Common myeloid progenitor, CD34-positive (primary cell): ENCODE results near the gene LMF2.

ENCODE experiments used
- CTCF ChIA-PET: fragments of 350-600 bp; sonication (Branson Sonifier 250); formaldehyde crosslinking; loops from one replicate; lab custom pipeline; 2021; ENCODE audit warnings: antibody characterized with exemption; lab: Charles Lee
- POLR2A ChIA-PET: fragments of 350-600 bp; sonication (Branson Sonifier 250); formaldehyde crosslinking; loops from one replicate; lab custom pipeline; 2021; ENCODE audit warnings: antibody characterized with exemption; lab: Charles Lee
- DNase-seq, 3 donors: peaks; one replicate each; pipeline versions ENCODE4 v3.0.0 to v3.0.0-alpha.2; 2013
- H3K27ac ChIP-seq, 2 experiments: 1 replicate in 1 of 2; 2 replicates in 1 of 2; pipeline ENCODE4 v1.7.0; 2013; ENCODE audit warnings: inconsistent platforms in 2 of 2, low read length in 2 of 2, mild to moderate bottlenecking in 2 of 2, low read depth in 1 of 2, moderate library complexity in 1 of 2; ENCODE audit not compliant: severe bottlenecking in 2 of 2, insufficient read depth in 1 of 2, poor library complexity in 1 of 2
- H3K27me3 ChIP-seq, 5 experiments: replicated peaks in 2 of 5; 1 replicate in 3 of 5; 2 replicates in 2 of 5; pipeline versions ENCODE4 v1.6.1 to v1.7.0; 2013; ENCODE audit warnings: low read length in 4 of 5, mild to moderate bottlenecking in 2 of 5, moderate library complexity in 2 of 5, inconsistent platforms in 1 of 5; ENCODE audit not compliant: insufficient read depth in 5 of 5, control insufficient read depth in 4 of 5
- H3K36me3 ChIP-seq, 4 experiments: 1 replicate in 2 of 4; 2 replicates in 2 of 4; pipeline versions ENCODE4 v1.6.1 to v1.7.0; 2013; ENCODE audit warnings: low read length in 3 of 4, control low read depth in 1 of 4, mild to moderate bottlenecking in 1 of 4; ENCODE audit not compliant: control insufficient read depth in 4 of 4, insufficient read depth in 4 of 4
- H3K4me1 ChIP-seq, 4 experiments: 1 replicate in 3 of 4; 2 replicates in 1 of 4; pipeline versions ENCODE4 v1.6.1 to v1.7.1; 2013; ENCODE audit warnings: low read length in 3 of 4, mild to moderate bottlenecking in 3 of 4, control low read depth in 1 of 4, inconsistent platforms in 1 of 4, moderate library complexity in 1 of 4; ENCODE audit not compliant: control insufficient read depth in 4 of 4, insufficient read depth in 4 of 4; ENCODE audit errors: control extremely low read depth in 1 of 4
- H3K4me3 ChIP-seq, 7 experiments: 1 replicate in 4 of 7; 2 replicates in 3 of 7; pipeline versions ENCODE4 v1.5.1 to v1.7.0; 2013; ENCODE audit warnings: mild to moderate bottlenecking in 7 of 7, low read length in 6 of 7, moderate library complexity in 6 of 7, inconsistent platforms in 2 of 7, low read depth in 2 of 7, control low read depth in 1 of 7; ENCODE audit not compliant: insufficient read depth in 4 of 7, control insufficient read depth in 1 of 7; ENCODE audit errors: extremely low read depth in 1 of 7
- H3K9me3 ChIP-seq, 5 experiments: 1 replicate in 4 of 5; 2 replicates in 1 of 5; pipeline versions ENCODE4 v1.6.1 to v1.7.1; 2013; ENCODE audit warnings: low read length in 4 of 5, mild to moderate bottlenecking in 2 of 5, inconsistent platforms in 1 of 5, low read depth in 1 of 5, moderate library complexity in 1 of 5; ENCODE audit not compliant: control insufficient read depth in 4 of 5, insufficient read depth in 2 of 5; ENCODE audit errors: control extremely low read depth in 1 of 5
- WGBS: methylation state at CpG from one replicate; pipeline ENCODE4 v1.1.5; 2013; ENCODE audit not compliant: insufficient coverage; 5-methylcytosine and 5-hydroxymethylcytosine counted together

The LMF2 gene

GRCh38 chr22:50497093-50497492 is 10.4 kb downstream of the LMF2 start:
- CTCF ChIA-PET, result interaction anchor here (0.6 to 8.2 kb wide), 16 partner anchors 12 to 366 kb away, joined by 3 to 63 read pairs (median 4); partner anchors contain the start of genes HDAC10, MIOX and SYCE3
- H3K4me1 ChIP-seq, result peaks cover 0 to 9% (median 2%) of the 10 kb centered on the region in 4 experiments
- H3K27me3 ChIP-seq, result no peaks in the 10 kb centered on the region
- no peaks in the 10 kb centered on the region for H3K9me3 ChIP-seq
- POLR2A ChIA-PET, result no interaction called here
- no peak overlapping the region for H3K27ac ChIP-seq
- WGBS, result 96% methylated on average over 5 of the region's 6 CpGs
- H3K36me3 ChIP-seq, result no peaks in the 10 kb centered on the region
- DNase-seq, result no peak
- no peak overlapping the region for H3K4me3 ChIP-seq

- peak overlapping the region in 2 of 7 experiments; percentile 26 to 51 for H3K4me3 ChIP-seq
- peaks cover 0 to 12% (median 10%) of the 10 kb centered on the region in 4 experiments for H3K4me1 ChIP-seq
- no peaks in the 10 kb centered on the region for H3K9me3 ChIP-seq
- ChIA-PET CTCF (interaction anchor here (0.6 to 2.6 kb wide), 5 partner anchors 10 to 673 kb away, joined by 3 to 9 read pairs (median 4); no protein-coding TSS in a partner anchor), POLR2A (interaction anchor here (0.6 kb wide), 1 partner anchor 46 kb away, joined by 3 read pairs; no protein-coding TSS in a partner anchor)
- no peaks in the 10 kb centered on the region for H3K27me3 ChIP-seq
- no peak overlapping the region for H3K27ac ChIP-seq
- DNase-seq, result peak; percentile 31 to 69 (median 69)
- 28% methylated on average over 23 of the region's 27 CpGs for WGBS
- H3K36me3 ChIP-seq, result no peaks in the 10 kb centered on the region
These were observed 16.8 kb downstream of the LMF2 start for GRCh38 chr22:50490531-50491308.

- DNase-seq, result no peak
- Histone ChIP-seq H3K4me3 (no peak overlapping the region), H3K36me3 (no peaks in the 10 kb centered on the region), H3K9me3 (no peaks in the 10 kb centered on the region), H3K27me3 (no peaks in the 10 kb centered on the region), H3K27ac (no peak overlapping the region), H3K4me1 (peaks cover 0 to 18% (median 14%) of the 10 kb centered on the region in 4 experiments)
- WGBS, result 95% methylated on average over 23 of the region's 31 CpGs
- ChIA-PET POLR2A (no interaction called here), CTCF (interaction anchor here (1.2 to 1.6 kb wide), 2 partner anchors 12 to 17 kb away, joined by 3 to 4 read pairs; no protein-coding TSS in a partner anchor)
These were observed 17.9 kb downstream of the LMF2 start for GRCh38 chr22:50489363-50490243.

DNA sequence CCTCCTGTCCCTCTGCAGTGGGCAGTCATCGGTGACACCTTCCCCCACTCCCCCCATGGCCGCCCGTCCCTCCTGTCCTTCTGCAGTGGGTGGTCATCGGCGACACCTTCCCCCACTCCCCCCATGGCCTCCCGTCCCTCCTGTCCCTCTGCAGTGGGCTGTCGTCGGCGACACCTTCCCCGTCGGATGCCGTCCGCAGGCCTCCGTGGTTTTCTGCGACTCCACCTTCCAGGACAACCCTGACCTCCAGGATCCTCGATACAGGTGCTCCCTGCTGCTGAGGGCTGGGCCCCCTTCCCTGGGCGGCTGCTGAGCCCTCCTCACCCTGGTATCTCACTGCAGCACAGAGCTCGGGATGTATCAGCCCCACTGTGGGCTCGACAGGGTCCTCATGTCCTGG is 18.6 kb downstream of the LMF2 start:
- Histone ChIP-seq H3K9me3 (no peaks in the 10 kb centered on the region), H3K27ac (no peak overlapping the region), H3K36me3 (no peaks in the 10 kb centered on the region), H3K27me3 (no peaks in the 10 kb centered on the region), H3K4me1 (peaks cover 0 to 18% (median 14%) of the 10 kb centered on the region in 4 experiments), H3K4me3 (no peak overlapping the region)
- no peak for DNase-seq
- ChIA-PET CTCF (no interaction called here), POLR2A (no interaction called here)
- WGBS, result 86% methylated on average over 8 of the region's 19 CpGs

DNA sequence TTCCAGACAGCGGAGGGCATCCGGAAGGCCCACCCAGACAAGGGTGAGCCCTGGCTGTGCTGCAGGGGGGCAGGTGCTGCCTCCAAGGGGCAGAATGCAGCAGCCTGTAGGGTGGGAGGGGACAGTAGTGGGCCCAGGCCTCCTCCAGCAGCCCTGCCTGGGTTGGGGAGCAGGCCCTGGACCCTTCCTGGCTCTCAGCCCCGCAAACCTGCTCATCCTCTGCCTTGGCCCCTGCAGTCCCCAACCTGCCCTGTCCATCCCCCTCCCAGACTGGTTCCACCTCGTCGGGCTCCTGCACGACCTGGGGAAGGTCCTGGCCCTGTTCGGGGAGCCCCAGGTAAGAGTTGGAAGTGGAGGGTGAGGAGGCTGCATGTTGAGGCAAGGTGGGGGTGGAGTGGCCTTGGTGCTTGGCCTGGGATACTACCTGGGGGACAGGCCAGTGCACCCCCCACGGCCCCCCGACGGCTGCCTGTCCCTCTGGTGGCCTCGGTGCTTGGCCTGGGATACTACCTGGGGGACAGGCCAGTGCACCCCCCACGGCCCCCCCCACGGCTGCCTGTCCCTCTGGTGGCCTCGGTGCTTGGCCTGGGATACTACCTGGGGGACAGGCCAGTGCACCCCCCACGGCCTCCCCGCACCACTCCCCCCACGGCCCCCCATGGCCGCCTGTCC is 19.4 kb downstream of the LMF2 start:
- H3K4me1 ChIP-seq, result peaks cover 0 to 18% (median 14%) of the 10 kb centered on the region in 4 experiments
- DNase-seq, result no peak
- no peaks in the 10 kb centered on the region for H3K9me3 ChIP-seq
- ChIA-PET POLR2A (no interaction called here), CTCF (no interaction called here)
- 93% methylated on average over 5 of the region's 18 CpGs for WGBS
- H3K27ac ChIP-seq, result no peak overlapping the region
- no peaks in the 10 kb centered on the region for H3K36me3 ChIP-seq
- no peak overlapping the region for H3K4me3 ChIP-seq
- H3K27me3 ChIP-seq, result peaks cover 0 to 5% (median 2%) of the 10 kb centered on the region in 5 experiments

GRCh38 chr22:50487290-50488005 is 20.1 kb downstream of the LMF2 start:
- no peak for DNase-seq
- no peaks in the 10 kb centered on the region for H3K9me3 ChIP-seq
- H3K4me1 ChIP-seq, result peaks cover 0 to 19% (median 15%) of the 10 kb centered on the region in 4 experiments
- peaks cover 0 to 12% (median 7%) of the 10 kb centered on the region in 5 experiments for H3K27me3 ChIP-seq
- CTCF ChIA-PET, result interaction anchor here (1.3 to 3.9 kb wide), 2 partner anchors 10 to 88 kb away, joined by 3 to 20 read pairs; no protein-coding TSS in a partner anchor
- H3K4me3 ChIP-seq, result no peak overlapping the region
- 92% methylated on average over 17 of the region's 23 CpGs for WGBS
- H3K27ac ChIP-seq, result no peak overlapping the region
- POLR2A ChIA-PET, result no interaction called here
- no peaks in the 10 kb centered on the region for H3K36me3 ChIP-seq
